HFF-Myc (cell line): ENCODE results near the gene RIPK3.

Experiments used
- DNase-seq: peaks from one replicate; pipeline ENCODE4 v3.0.0-alpha.2; 2011; ENCODE audit warnings: low read depth; ENCODE audit errors: extremely low read depth
- H3K4me3 ChIP-seq: replicated peaks from 2 replicates; pipeline ENCODE4 v1.5.1; 2011; ENCODE audit warnings: low read depth, mild to moderate bottlenecking, control low read depth, low read length
- CTCF ChIP-seq: IDR thresholded peaks from 2 replicates; pipeline ENCODE4 v1.5.1; 2012; ENCODE audit warnings: mild to moderate bottlenecking, low read depth, low read length, control low read depth; ENCODE audit errors: missing control alignments

RIPK3 gene

GRCh38 chr14:24342889-24343288 is 3.1 kb upstream of the RIPK3 start:
- no peak for DNase-seq
- no peak overlapping the region for H3K4me3 ChIP-seq
- TF ChIP-seq CTCF, result no peak

GRCh38 chr14:24340606-24341005 is 815 bp upstream of the RIPK3 start:
- DNase-seq, result no peak
- no peak overlapping the region for H3K4me3 ChIP-seq
- no peak for TF ChIP-seq CTCF

GRCh38 chr14:24338843-24339242 is 948 bp downstream of the RIPK3 start:
- H3K4me3 ChIP-seq, result no peak overlapping the region
- no peak for TF ChIP-seq CTCF
- DNase-seq, result no peak

GRCh38 chr14:24337824-24338175 is 2.0 kb downstream of the RIPK3 start:
- no peak for TF ChIP-seq CTCF
- no peak overlapping the region for H3K4me3 ChIP-seq
- no peak for DNase-seq

- DNase-seq, result no peak
- no peak for TF ChIP-seq CTCF
Measured at GRCh38 chr14:24337144-24337823, 2.5 kb downstream of the RIPK3 start.

GRCh38 chr14:24335461-24336171 is 4.2 kb downstream of the RIPK3 start:
- no peak overlapping the region for H3K4me3 ChIP-seq
- no peak for TF ChIP-seq CTCF
- DNase-seq, result no peak

More at GRCh38 chr14:24337144-24337823, 2.5 kb downstream of the RIPK3 start:
- no peak overlapping the region for H3K4me3 ChIP-seq
